Parathyroid adenoma (tissue), 2 donors: Measurements from ENCODE around the gene OASL.
A peak's percentile ranks its signal among the peaks of the same experiment; 100 is the strongest.

ENCODE experiments used
- H2AFZ ChIP-seq: fragments of 300-600 bp; sonication (generic); one replicate; pipeline ENCODE4 v1.7.0; 2017; ENCODE audit warnings: antibody characterized with exemption, mild to moderate bottlenecking
- H3K27ac ChIP-seq: fragments of 300-600 bp; sonication (generic); one replicate; pipeline ENCODE4 v1.7.0; 2017
- H3K27me3 ChIP-seq: fragments of 300-600 bp; sonication (generic); one replicate; pipeline ENCODE4 v1.7.0; 2017; ENCODE audit warnings: low read length; ENCODE audit not compliant: control insufficient read depth, insufficient read depth
- H3K36me3 ChIP-seq: fragments of 300-600 bp; sonication (generic); one replicate; pipeline ENCODE4 v1.7.0; 2017; ENCODE audit warnings: low read length; ENCODE audit not compliant: control insufficient read depth, insufficient read depth
- H3K4me1 ChIP-seq: fragments of 300-600 bp; sonication (generic); one replicate; pipeline ENCODE4 v1.7.0; 2017; ENCODE audit warnings: control low read depth
- H3K4me2 ChIP-seq: fragments of 300-600 bp; sonication (generic); one replicate; pipeline ENCODE4 v1.7.0; 2017; ENCODE audit warnings: low read length
- H3K4me3 ChIP-seq: fragments of 300-600 bp; sonication (generic); one replicate; pipeline ENCODE4 v1.7.0; 2017; ENCODE audit warnings: low read depth, low read length
- H3K79me2 ChIP-seq: fragments of 300-600 bp; sonication (generic); one replicate; pipeline ENCODE4 v1.7.0; 2017; ENCODE audit warnings: control low read depth
- H3K9ac ChIP-seq: fragments of 300-600 bp; sonication (generic); one replicate; pipeline ENCODE4 v1.7.0; 2017; ENCODE audit warnings: mild to moderate bottlenecking
- H3K9me3 ChIP-seq: fragments of 300-600 bp; sonication (generic); one replicate; pipeline ENCODE4 v1.7.0; 2017; ENCODE audit warnings: low read length; ENCODE audit not compliant: control insufficient read depth
- CTCF ChIP-seq: fragments of 300-600 bp; sonication (generic); IDR thresholded peaks from one replicate; pipeline ENCODE4 v1.7.0; 2017; ENCODE audit warnings: antibody characterized with exemption, mild to moderate bottlenecking
- donor health status: primary hyperparathyroidism.

Gene OASL

DNA sequence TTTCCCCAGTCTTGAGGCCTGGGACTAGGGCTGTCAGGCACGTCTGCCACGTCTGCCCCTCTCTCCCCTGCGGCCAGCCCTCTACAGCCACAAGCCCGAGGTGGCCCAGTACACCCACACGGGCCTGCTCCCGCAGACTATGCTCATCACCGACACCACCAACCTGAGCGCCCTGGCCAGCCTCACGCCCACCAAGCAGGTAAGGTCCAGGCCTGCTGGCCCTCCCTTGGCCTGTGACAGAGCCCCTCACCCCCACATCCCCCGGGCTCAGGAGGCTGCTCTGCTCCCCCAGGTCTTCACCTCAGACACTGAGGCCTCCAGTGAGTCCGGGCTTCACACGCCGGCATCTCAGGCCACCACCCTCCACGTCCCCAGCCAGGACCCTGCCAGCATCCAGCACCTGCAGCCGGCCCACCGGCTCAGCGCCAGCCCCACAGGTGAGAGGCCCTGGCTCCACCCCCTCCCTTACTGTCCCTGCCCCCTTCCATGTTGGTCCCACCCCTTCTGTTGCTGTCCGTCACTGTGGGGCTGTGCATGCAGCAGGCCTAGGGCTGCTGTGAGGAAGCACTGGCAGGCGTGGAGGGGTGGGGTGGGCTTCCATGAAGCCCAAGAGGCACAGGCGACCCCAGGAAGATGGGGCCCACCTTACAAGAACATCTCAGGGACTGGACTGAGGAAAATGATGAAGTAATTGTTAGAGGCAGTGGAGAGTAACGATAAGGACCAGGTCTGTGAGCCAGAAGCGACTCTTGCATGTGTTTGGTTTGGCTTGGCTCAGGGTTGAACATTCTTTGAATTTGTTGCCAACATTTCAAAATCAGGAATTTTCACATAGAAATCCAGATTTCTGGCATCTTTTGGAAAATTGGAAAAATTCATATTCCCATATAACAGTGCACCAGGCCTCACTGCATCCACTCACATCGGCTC, 39.6 kb downstream of the OASL start:
- TF ChIP-seq CTCF, result no peak

DNA sequence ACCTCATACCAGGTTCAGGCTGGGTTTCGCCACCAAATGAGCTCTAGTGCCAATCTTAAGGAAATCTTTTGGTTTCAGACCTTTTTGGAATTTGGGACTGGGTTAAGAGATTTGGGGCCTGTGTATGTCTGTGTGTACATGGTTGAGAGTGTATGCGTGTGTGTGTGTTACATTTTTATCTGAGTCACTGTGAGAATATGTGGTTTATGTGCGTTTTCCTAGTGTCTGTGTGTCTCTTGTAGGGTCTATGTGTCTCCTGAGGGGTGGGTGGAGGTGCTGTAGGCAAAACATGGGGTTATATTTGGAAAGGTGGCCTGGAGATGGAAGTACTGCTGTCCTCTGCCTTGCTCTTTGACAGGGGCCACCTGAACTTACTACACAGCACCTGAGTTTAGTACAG, 40.6 kb downstream of the OASL start:
- no peak for TF ChIP-seq CTCF
- Histone ChIP-seq H3K4me3 (no peak overlapping the region), H3K9me3 (no peaks in the 10 kb centered on the region), H3K79me2 (no peaks in the 10 kb centered on the region), H3K9ac (no peak overlapping the region), H2AFZ (no peak overlapping the region), H3K27me3 (no peaks in the 10 kb centered on the region), H3K4me2 (no peak overlapping the region), H3K4me1 (no peaks in the 10 kb centered on the region), H3K36me3 (no peaks in the 10 kb centered on the region), H3K27ac (no peak overlapping the region)

More for the DNA sequence above, 39.6 kb downstream of the OASL start:
- no peak overlapping the region for H3K27ac ChIP-seq
- H3K4me2 ChIP-seq, result no peak overlapping the region
- no peaks in the 10 kb centered on the region for H3K79me2 ChIP-seq
- H2AFZ ChIP-seq, result peak overlapping the region; percentile 22
- no peaks in the 10 kb centered on the region for H3K27me3 ChIP-seq
- no peaks in the 10 kb centered on the region for H3K9me3 ChIP-seq
- no peak overlapping the region for H3K4me3 ChIP-seq
- H3K9ac ChIP-seq, result no peak overlapping the region
- H3K36me3 ChIP-seq, result no peaks in the 10 kb centered on the region
- H3K4me1 ChIP-seq, result no peaks in the 10 kb centered on the region

DNA sequence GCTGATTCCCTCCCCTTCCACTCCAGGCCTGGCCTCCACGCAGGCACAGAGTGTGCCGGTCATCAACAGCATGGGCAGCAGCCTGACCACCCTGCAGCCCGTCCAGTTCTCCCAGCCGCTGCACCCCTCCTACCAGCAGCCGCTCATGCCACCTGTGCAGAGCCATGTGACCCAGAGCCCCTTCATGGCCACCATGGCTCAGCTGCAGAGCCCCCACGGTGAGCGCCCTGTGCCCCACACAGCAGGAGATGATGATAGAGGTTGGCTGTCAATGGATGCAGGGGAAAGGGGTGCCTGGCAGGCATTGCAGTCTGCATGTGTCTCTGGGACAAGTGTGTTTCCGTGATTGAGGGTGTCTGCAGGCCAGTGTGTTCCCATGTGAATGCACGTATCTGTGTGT, 41.6 kb downstream of the OASL start:
- Histone ChIP-seq H3K9ac (no peak overlapping the region), H3K79me2 (no peaks in the 10 kb centered on the region), H3K4me3 (no peak overlapping the region), H3K4me2 (no peak overlapping the region), H3K36me3 (no peaks in the 10 kb centered on the region), H3K27ac (no peak overlapping the region), H3K27me3 (no peaks in the 10 kb centered on the region), H2AFZ (no peak overlapping the region), H3K4me1 (no peaks in the 10 kb centered on the region), H3K9me3 (no peaks in the 10 kb centered on the region)
- TF ChIP-seq CTCF, result no peak

DNA sequence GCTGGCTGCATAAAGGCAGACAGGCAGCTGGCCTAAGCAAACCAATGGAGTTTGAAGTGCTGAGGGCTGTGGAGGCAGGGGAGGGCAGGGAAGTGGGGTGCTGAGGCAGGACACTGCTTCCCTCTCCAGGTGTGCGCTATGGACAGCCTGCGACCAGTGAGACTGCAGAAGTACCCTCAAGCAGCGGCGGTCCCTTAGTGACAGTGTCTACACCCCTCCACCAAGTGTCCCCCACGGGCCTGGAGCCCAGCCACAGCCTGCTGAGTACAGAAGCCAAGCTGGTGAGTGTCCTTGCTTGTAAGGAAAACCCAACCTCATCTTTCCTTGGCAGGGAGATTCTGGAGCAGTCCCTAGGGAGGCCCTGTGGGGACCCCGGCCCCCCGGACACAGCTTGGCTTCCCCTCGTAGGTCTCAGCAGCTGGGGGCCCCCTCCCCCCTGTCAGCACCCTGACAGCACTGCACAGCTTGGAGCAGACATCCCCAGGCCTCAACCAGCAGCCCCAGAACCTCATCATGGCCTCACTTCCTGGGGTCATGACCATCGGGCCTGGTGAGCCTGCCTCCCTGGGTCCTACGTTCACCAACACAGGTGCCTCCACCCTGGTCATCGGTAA, 42.8 kb downstream of the OASL start:
- Histone ChIP-seq H3K9ac (no peak overlapping the region), H3K36me3 (no peaks in the 10 kb centered on the region), H3K4me2 (no peak overlapping the region), H3K79me2 (no peaks in the 10 kb centered on the region), H2AFZ (no peak overlapping the region), H3K9me3 (no peaks in the 10 kb centered on the region), H3K27me3 (no peaks in the 10 kb centered on the region), H3K4me3 (no peak overlapping the region), H3K27ac (no peak overlapping the region), H3K4me1 (no peaks in the 10 kb centered on the region)
- no peak for TF ChIP-seq CTCF
